HFFc6 (cell line): ENCODE measurements around the gene OSBPL5. TPM values are rescaled to one million over a fixed set of nuclear protein-coding genes. Genes with fewer than 3 reads are reported as not detected.

Source experiments
- DNase-seq: peaks from one replicate; pipeline ENCODE4 v3.0.0-alpha.2; 2018
- H3K27ac Mint-ChIP-seq: 2 replicates; pipeline ENCODE4 v1.8.0; 2020; ENCODE audit warnings: mild to moderate bottlenecking, mixed read lengths
- H3K27me3 Mint-ChIP-seq: 2 replicates; pipeline ENCODE4 v1.8.0; 2021; ENCODE audit warnings: mild to moderate bottlenecking, moderate library complexity, mixed read lengths; ENCODE audit not compliant: insufficient read depth
- H3K36me3 Mint-ChIP-seq: 2 replicates; pipeline ENCODE4 v1.8.0; 2021; ENCODE audit warnings: low read depth, mixed read lengths
- H3K4me1 Mint-ChIP-seq: 2 replicates; pipeline ENCODE4 v1.8.0; 2020; ENCODE audit warnings: low read depth, mixed read lengths
- H3K4me3 Mint-ChIP-seq: 2 replicates; pipeline ENCODE4 v1.8.0; 2020; ENCODE audit warnings: mild to moderate bottlenecking, moderate library complexity, mixed read lengths
- H3K9me3 Mint-ChIP-seq: 2 replicates; pipeline ENCODE4 v1.8.0; 2020; ENCODE audit warnings: mild to moderate bottlenecking, mixed read lengths
- total RNA-seq, 6 experiments: library from RNA; stranded (reverse); fragmentation: NEBNext Ultra II Directional; extraction: Animal tissue kit (Norgen Biotek cat#: 25700); gene quantifications; 2 replicates in 1 of 6; 3 replicates in 5 of 6; pipeline ENCODE4 v1.2.3, GENCODE V29; 2021
- TF ChIP-seq, protein P1 (sequence below): fragments of 200-600 bp; sonication (generic); IDR thresholded peaks from 2 replicates; pipeline ENCODE4 v1.5.0; 2021; ENCODE audit warnings: antibody characterized with exemption, mild to moderate bottlenecking

Gene OSBPL5
- total RNA-seq, 6 experiments from 2014 or later: 32.6 to 42.6 (median 36.7) TPM

DNA sequence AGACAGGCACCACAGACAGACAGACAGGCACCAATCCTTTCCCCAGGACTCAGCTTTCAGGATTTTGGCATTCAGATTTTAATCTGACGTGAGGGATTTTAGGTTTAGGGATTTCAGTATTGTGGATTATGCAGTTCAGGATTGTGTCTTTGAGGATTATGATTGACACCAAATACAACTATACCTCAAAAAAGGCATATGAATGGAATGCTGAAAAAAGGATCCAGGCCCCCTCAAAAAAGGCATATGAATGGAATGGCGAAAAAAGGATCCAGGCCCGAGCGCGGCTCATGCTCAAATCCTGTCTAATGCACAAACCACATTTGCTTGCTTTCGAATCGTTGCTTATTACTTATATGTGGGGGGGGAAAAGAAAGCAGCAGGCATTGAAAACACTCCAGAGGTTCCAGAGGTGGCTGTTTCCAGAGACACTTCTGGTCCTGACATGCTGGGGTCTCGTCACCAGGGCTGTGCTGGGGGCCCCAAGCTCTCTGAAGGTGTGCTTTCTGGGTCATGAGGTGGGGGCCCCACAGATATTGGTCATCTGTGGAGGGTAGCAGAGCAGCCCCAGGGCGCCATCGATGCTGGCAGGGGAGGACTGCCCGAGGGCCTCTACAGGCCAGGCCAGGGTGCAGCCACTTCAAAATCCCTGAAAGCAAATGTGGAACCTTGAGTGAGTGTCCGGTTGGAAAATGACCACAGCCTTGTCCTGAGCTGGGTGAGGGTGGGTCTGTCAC lies 16.8 kb upstream of the OSBPL5 start:
- TF ChIP-seq, protein P1, sequence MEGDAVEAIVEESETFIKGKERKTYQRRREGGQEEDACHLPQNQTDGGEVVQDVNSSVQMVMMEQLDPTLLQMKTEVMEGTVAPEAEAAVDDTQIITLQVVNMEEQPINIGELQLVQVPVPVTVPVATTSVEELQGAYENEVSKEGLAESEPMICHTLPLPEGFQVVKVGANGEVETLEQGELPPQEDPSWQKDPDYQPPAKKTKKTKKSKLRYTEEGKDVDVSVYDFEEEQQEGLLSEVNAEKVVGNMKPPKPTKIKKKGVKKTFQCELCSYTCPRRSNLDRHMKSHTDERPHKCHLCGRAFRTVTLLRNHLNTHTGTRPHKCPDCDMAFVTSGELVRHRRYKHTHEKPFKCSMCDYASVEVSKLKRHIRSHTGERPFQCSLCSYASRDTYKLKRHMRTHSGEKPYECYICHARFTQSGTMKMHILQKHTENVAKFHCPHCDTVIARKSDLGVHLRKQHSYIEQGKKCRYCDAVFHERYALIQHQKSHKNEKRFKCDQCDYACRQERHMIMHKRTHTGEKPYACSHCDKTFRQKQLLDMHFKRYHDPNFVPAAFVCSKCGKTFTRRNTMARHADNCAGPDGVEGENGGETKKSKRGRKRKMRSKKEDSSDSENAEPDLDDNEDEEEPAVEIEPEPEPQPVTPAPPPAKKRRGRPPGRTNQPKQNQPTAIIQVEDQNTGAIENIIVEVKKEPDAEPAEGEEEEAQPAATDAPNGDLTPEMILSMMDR: no peak
- no peak for DNase-seq
- no peak overlapping the region for H3K27ac Mint-ChIP-seq
- H3K4me1 Mint-ChIP-seq: peaks cover 10% of the 10 kb centered on the region; the same call in 1 of the 2 replicates
- H3K36me3 Mint-ChIP-seq: peaks cover under 1% of the 10 kb centered on the region
- H3K27me3 Mint-ChIP-seq: peaks cover 29% of the 10 kb centered on the region
- no peak overlapping the region for H3K4me3 Mint-ChIP-seq
- H3K9me3 Mint-ChIP-seq: peaks cover 1% of the 10 kb centered on the region

GRCh38 chr11:3180869-3181268 lies 15.8 kb upstream of the OSBPL5 start:
- Mint-ChIP-seq H3K9me3 (peaks cover 11% of the 10 kb centered on the region), H3K4me3 (no peak overlapping the region), H3K36me3 (peaks cover 7% of the 10 kb centered on the region), H3K27ac (no peak overlapping the region), H3K27me3 (peaks cover 22% of the 10 kb centered on the region), H3K4me1 (peaks cover 10% of the 10 kb centered on the region; the same call in 1 of the 2 replicates)
- DNase-seq: no peak
- TF ChIP-seq, protein P1: no peak

- Mint-ChIP-seq H3K27me3 (peaks cover 8% of the 10 kb centered on the region), H3K27ac (peak overlapping the region; percentile 50; the same call in 1 of the 2 replicates), H3K36me3 (peaks cover 11% of the 10 kb centered on the region), H3K4me3 (no peak overlapping the region), H3K9me3 (peaks cover 16% of the 10 kb centered on the region), H3K4me1 (peaks cover 10% of the 10 kb centered on the region; the same call in 1 of the 2 replicates)
- peak; percentile 11 for DNase-seq
- TF ChIP-seq, protein P1: no peak
These were observed 13.2 kb upstream of the OSBPL5 start for GRCh38 chr11:3178349-3178748.

DNA sequence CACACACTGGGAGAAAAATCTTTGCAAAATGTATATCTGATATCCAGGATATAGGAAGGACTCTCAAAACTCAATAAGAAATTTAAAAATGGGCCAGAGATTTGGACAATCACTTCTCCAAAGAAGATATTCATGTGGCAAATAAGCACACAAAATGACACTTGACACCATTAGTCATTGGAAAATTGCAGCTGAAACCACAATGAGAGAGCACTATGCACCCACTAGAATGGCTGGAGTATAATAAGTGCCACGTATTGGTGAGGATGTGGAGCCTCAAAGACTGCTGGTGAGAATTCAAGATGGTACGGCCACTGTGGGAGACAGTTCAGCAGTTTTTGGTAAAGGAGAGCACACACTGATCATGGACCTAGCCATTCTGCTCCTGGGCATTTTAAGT lies 12.8 kb upstream of the OSBPL5 start:
- TF ChIP-seq, protein P1: no peak
- Mint-ChIP-seq H3K36me3 (peaks cover 11% of the 10 kb centered on the region), H3K27me3 (peaks cover 8% of the 10 kb centered on the region), H3K4me3 (no peak overlapping the region), H3K9me3 (peaks cover 16% of the 10 kb centered on the region), H3K4me1 (peaks cover 10% of the 10 kb centered on the region; the same call in 1 of the 2 replicates), H3K27ac (peak overlapping the region; percentile 50; the same call in 1 of the 2 replicates)
- DNase-seq: peak; percentile 46

DNA sequence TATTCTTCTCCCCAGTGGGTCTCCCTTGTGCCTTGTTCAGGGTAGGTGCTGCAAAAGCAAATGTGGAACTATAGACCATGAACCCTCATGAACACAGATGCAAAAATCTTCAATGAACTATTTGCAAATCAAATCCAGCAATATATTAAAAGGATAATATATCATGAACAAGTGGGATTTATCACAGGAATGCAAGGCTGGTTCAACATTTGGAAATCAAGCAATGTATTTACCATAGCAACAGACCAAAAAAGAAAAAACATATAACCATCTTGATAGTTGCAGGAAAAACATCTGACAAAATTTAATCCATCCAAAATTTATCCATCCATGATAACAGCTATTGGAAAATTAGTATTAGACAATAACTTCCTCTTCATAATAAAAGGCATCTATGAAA lies 11.4 kb upstream of the OSBPL5 start:
- H3K27me3 Mint-ChIP-seq: peaks cover 15% of the 10 kb centered on the region
- TF ChIP-seq, protein P1: no peak
- H3K4me1 Mint-ChIP-seq: peaks cover 10% of the 10 kb centered on the region; the same call in 1 of the 2 replicates
- H3K4me3 Mint-ChIP-seq: no peak overlapping the region
- no peak overlapping the region for H3K27ac Mint-ChIP-seq
- no peak for DNase-seq
- H3K9me3 Mint-ChIP-seq: peaks cover 16% of the 10 kb centered on the region
- peaks cover 11% of the 10 kb centered on the region for H3K36me3 Mint-ChIP-seq
